Panc1 (cell line): Measurements from ENCODE around the gene ATXN1. TPM values are rescaled to one million over a fixed set of nuclear protein-coding genes. Genes with fewer than 3 reads are reported as not detected.
"Not testable (repeated sequence)": the region's sequence is repeated elsewhere in the genome, so short reads cannot be mapped to it uniquely, and the experiment has no call there.

Experiments
- ATAC-seq: fragments of 200-7000 bp; cut with Tn5 transposase; 2 replicates; pipeline ENCODE4 v1.9.1; 2020; ENCODE audit warnings: mild to moderate bottlenecking, moderate library complexity
- BruUV-seq: library from RNA; stranded (reverse); fragments of 400-500 nt; replicated peaks from 2 replicates; lab custom pipeline; 2021; lab: Mats Ljungman, UMichigan
- CTCF ChIA-PET: fragments of 300-600 bp; sonication (Branson Sonifier 250); formaldehyde crosslinking; loops from one replicate; lab custom pipeline; 2022; ENCODE audit warnings: antibody characterized with exemption; lab: Charles Lee
- POLR2A ChIA-PET: fragments of 300-600 bp; sonication (Branson Sonifier 250); formaldehyde crosslinking; loops from one replicate; lab custom pipeline; 2022; ENCODE audit warnings: antibody characterized with exemption; lab: Charles Lee
- DNase-seq: peaks from one replicate; pipeline ENCODE4 v3.0.0-alpha.2; 2010; ENCODE audit warnings: low read depth, low spot score
- H3K27ac ChIP-seq: 2 replicates; pipeline ENCODE4 v1.5.1; 2011; ENCODE audit warnings: mild to moderate bottlenecking, low read length, inconsistent platforms
- H3K27me3 ChIP-seq: fragments of 200-500 bp; sonication (Bioruptor generic); 2 replicates; pipeline ENCODE4 v1.6.0; 2014; ENCODE audit warnings: low read length, inconsistent platforms; ENCODE audit not compliant: control insufficient read depth, insufficient read depth
- H3K36me3 ChIP-seq: fragments of 200-500 bp; sonication (Bioruptor generic); 2 replicates; pipeline ENCODE4 v1.5.1; 2014; ENCODE audit warnings: inconsistent platforms, mild to moderate bottlenecking, low read length, moderate library complexity; ENCODE audit not compliant: control insufficient read depth, insufficient read depth
- H3K4me1 ChIP-seq: 2 replicates; pipeline ENCODE4 v1.5.1; 2011; ENCODE audit warnings: inconsistent platforms, mild to moderate bottlenecking, low read length, moderate library complexity; ENCODE audit not compliant: control insufficient read depth, insufficient read depth
- H3K4me3 ChIP-seq, 2 experiments: 2 replicates each; pipeline ENCODE4 v1.5.1; 2011 to 2012; ENCODE audit warnings: low read depth in 2 of 2, low read length in 2 of 2, mild to moderate bottlenecking in 2 of 2, inconsistent platforms in 1 of 2, moderate library complexity in 1 of 2
- H3K9me3 ChIP-seq: fragments of 200-500 bp; sonication (Bioruptor generic); 2 replicates; pipeline ENCODE4 v1.5.1; 2014; ENCODE audit warnings: low read depth, mild to moderate bottlenecking, inconsistent platforms, low read length, moderate library complexity; ENCODE audit not compliant: control insufficient read depth, insufficient read depth
- POLR2AphosphoS5 ChIP-seq: IDR thresholded peaks from 2 replicates; pipeline ENCODE4 v1.6.1; 2012; ENCODE audit warnings: mild to moderate bottlenecking, low read depth, low read length, moderate library complexity
- SIN3A ChIP-seq: IDR thresholded peaks from 2 replicates; pipeline ENCODE4 v1.6.1; 2012; ENCODE audit warnings: low read depth, mild to moderate bottlenecking, low read length, moderate library complexity, borderline replicate concordance; ENCODE audit not compliant: insufficient read depth
- TCF7L2 ChIP-seq: IDR thresholded peaks from 2 replicates; pipeline ENCODE4 v1.6.1; 2011; ENCODE audit warnings: mild to moderate bottlenecking, low read depth, low read length, inconsistent platforms
- in situ Hi-C: cut with HindIII; loops from 2 replicates; pipeline ENCODE4 v1.10.0; 2016; ENCODE audit warnings: low sequenced_read_pairs, low pct_unique_long_range_greater_than_20kb
- intact Hi-C: fragments of 100-400 bp; cut with micrococcal nuclease; formaldehyde crosslinking; loops from one replicate; pipeline ENCODE4 v1.10.0; 2022; ENCODE audit not compliant: unreplicated experiment
- total RNA-seq: library from RNA; stranded (reverse); gene quantifications from one replicate; pipeline ENCODE4 v1.2.1, GENCODE V29; 2021; ENCODE audit not compliant: unreplicated experiment
- TF ChIP-seq, protein P1 (sequence below), 2 experiments: IDR thresholded peaks; 2 replicates each; pipeline ENCODE4 v1.6.1; 2011 to 2012; ENCODE audit warnings: low read depth in 2 of 2, control low read depth in 1 of 2, low read length in 1 of 2, mild to moderate bottlenecking in 1 of 2, moderate library complexity in 1 of 2; ENCODE audit not compliant: insufficient read depth in 1 of 2
- TF ChIP-seq, protein P2 (sequence below): fragments of 450-650 bp; IDR thresholded peaks from 2 replicates; pipeline ENCODE4 v1.5.1; 2017; ENCODE audit warnings: mild to moderate bottlenecking

Gene ATXN1
- total RNA-seq, 1 experiment from 2014 or later: 67.1 TPM

DNA sequence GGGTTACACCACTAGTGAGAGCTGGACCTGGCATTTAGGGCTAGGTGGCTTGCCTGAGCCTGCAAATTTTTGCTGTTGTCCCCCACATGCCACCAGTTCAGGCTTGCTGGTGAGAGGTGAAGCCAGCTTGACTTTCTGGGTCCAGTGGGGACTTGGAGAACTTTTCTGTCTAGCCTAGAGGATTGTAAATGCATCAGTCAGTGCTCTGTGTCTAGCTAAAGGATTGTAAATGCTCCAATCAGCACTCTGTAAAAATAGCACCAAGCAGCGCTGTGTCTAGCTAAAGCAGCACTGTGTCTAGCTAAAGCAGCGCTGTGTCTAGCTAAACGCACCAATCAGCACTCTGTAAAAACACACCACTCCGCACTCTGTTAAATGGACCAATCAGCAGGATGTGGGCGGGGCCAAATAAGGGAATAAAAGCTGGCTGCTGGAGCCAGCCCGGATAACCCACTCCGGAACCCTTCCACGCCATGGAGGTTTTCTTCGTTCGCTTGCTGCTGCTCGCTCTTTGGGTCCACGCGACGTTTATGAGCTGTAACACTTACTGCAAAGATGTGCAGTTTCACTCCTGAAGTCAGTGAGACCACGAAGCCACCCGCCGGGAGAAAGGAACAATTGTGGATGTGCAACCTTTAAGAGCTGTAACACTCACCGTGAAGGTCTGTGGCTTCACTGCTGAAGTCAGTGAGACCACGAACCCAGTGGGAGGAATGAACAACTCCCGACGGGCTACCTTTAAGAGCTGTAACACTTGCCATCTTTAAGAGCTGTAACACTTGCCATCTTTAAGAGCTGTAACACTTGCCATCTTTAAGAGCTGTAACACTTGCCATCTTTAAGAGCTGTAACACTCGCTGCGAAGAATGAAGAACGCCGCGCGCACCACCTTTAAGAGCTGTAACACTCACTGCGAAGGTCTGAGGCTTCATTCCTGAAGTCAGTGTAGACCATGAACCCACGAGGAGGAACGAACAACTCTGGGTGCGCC is 495.6 kb downstream of the ATXN1 start:
- Histone ChIP-seq H3K36me3 (no peaks in the 10 kb centered on the region), H3K4me1 (no peaks in the 10 kb centered on the region), H3K27me3 (no peaks in the 10 kb centered on the region), H3K4me3 (no peak overlapping the region), H3K27ac (no peak overlapping the region), H3K9me3 (no peaks in the 10 kb centered on the region)
- TF ChIP-seq, protein P1, sequence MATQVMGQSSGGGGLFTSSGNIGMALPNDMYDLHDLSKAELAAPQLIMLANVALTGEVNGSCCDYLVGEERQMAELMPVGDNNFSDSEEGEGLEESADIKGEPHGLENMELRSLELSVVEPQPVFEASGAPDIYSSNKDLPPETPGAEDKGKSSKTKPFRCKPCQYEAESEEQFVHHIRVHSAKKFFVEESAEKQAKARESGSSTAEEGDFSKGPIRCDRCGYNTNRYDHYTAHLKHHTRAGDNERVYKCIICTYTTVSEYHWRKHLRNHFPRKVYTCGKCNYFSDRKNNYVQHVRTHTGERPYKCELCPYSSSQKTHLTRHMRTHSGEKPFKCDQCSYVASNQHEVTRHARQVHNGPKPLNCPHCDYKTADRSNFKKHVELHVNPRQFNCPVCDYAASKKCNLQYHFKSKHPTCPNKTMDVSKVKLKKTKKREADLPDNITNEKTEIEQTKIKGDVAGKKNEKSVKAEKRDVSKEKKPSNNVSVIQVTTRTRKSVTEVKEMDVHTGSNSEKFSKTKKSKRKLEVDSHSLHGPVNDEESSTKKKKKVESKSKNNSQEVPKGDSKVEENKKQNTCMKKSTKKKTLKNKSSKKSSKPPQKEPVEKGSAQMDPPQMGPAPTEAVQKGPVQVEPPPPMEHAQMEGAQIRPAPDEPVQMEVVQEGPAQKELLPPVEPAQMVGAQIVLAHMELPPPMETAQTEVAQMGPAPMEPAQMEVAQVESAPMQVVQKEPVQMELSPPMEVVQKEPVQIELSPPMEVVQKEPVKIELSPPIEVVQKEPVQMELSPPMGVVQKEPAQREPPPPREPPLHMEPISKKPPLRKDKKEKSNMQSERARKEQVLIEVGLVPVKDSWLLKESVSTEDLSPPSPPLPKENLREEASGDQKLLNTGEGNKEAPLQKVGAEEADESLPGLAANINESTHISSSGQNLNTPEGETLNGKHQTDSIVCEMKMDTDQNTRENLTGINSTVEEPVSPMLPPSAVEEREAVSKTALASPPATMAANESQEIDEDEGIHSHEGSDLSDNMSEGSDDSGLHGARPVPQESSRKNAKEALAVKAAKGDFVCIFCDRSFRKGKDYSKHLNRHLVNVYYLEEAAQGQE (IDR thresholded peaks at IDR 0.05; ENCODE audit: insufficient read depth in 1 of 2, low read depth in 2 of 2, low read length in 1 of 2): no peak
- TF ChIP-seq TCF7L2: no peak
- TF ChIP-seq, protein P2, sequence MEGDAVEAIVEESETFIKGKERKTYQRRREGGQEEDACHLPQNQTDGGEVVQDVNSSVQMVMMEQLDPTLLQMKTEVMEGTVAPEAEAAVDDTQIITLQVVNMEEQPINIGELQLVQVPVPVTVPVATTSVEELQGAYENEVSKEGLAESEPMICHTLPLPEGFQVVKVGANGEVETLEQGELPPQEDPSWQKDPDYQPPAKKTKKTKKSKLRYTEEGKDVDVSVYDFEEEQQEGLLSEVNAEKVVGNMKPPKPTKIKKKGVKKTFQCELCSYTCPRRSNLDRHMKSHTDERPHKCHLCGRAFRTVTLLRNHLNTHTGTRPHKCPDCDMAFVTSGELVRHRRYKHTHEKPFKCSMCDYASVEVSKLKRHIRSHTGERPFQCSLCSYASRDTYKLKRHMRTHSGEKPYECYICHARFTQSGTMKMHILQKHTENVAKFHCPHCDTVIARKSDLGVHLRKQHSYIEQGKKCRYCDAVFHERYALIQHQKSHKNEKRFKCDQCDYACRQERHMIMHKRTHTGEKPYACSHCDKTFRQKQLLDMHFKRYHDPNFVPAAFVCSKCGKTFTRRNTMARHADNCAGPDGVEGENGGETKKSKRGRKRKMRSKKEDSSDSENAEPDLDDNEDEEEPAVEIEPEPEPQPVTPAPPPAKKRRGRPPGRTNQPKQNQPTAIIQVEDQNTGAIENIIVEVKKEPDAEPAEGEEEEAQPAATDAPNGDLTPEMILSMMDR: no peak
- no TSS peak for BruUV-seq
- no peak for DNase-seq
- ChIA-PET POLR2A (no interaction called here), CTCF (interaction anchor here (0.6 kb wide), 1 partner anchor 600 kb away, joined by 8 read pairs; no protein-coding TSS in a partner anchor)
- intact Hi-C loops: no loop called here
- no peak for ATAC-seq
- in situ Hi-C loops: no loop called here

DNA sequence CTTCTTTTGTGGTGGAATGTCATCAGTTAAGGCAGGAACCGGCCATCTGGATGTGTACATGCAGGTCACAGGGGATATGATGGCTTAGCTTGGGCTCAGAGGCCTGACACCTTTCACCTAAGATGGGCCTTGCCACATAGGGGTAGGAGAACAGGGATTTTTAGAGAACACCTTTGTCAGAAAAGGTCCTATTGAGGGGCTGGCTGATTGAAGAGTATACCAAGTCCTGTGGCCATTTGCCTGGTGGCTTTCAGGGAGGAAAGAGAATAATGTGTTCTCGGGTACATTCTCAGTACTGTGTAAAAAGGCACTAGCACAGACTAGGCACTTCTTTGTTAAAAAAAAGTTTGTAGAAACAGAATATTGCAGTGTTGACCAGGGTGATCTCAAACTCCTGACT is 496.5 kb downstream of the ATXN1 start:
- no peak for ATAC-seq
- Histone ChIP-seq H3K27ac (no peak overlapping the region), H3K4me3 (no peak overlapping the region), H3K27me3 (no peaks in the 10 kb centered on the region), H3K36me3 (no peaks in the 10 kb centered on the region), H3K4me1 (no peaks in the 10 kb centered on the region), H3K9me3 (no peaks in the 10 kb centered on the region)
- in situ Hi-C loops: no loop called here
- intact Hi-C loops: no loop called here
- ChIA-PET CTCF (no interaction called here), POLR2A (no interaction called here)
- TF ChIP-seq SIN3A (no peak), POLR2AphosphoS5 (no peak), TCF7L2 (no peak)
- TF ChIP-seq, protein P1 (IDR thresholded peaks at IDR 0.05; ENCODE audit: insufficient read depth in 1 of 2, low read depth in 2 of 2, low read length in 1 of 2): no peak
- TF ChIP-seq, protein P2: no peak
- no peak for DNase-seq
- BruUV-seq: no TSS peak

DNA sequence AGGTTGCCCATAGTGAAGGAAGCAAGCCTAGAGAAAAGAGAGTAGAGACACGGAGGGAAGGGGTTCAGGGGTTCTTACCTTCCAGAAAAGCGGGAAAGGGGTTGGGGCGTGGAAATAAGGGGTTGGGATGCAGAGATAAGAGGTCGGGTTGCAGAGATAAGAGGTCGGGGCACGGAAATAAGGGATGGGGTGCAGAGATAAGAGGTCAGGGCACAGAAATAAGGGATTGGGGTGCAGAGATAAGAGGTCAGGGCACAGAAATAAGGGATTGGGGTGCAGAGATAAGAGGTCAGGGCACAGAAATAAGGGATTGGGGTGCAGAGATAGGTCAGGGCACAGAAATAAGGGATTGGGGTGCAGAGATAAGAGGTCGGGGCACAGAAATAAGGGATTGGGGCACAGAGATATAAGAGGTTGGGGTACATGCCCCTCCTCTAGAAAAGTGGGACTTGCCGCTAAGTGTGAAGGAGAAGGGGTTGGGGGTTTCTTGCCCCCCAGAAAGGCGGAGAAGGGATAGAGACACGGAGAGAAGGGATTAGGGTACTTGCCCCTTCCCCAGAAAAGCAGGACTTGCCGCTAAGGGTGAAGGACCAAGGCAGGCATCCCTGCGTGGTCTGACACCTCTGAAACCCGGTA is 497.7 kb downstream of the ATXN1 start:
- intact Hi-C loops, ATAC-seq, H3K36me3 ChIP-seq, H3K27me3 ChIP-seq, in situ Hi-C loops, CTCF ChIA-PET, H3K4me3 ChIP-seq, BruUV-seq, H3K9me3 ChIP-seq, H3K4me1 ChIP-seq, POLR2A ChIA-PET, DNase-seq, H3K27ac ChIP-seq: not testable (repeated sequence)
